Measurements from ENCODE around the gene LEUTX. TPM values are rescaled to one million over a fixed set of nuclear protein-coding genes. Genes with fewer than 3 reads are reported as not detected.

Gene LEUTX, protein sequence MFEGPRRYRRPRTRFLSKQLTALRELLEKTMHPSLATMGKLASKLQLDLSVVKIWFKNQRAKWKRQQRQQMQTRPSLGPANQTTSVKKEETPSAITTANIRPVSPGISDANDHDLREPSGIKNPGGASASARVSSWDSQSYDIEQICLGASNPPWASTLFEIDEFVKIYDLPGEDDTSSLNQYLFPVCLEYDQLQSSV
- not detected in 2 replicates for total RNA-seq (2014; rRNA removed; shearing (Covaris generic); ENCODE audit: low replicate concordance)

DNA sequence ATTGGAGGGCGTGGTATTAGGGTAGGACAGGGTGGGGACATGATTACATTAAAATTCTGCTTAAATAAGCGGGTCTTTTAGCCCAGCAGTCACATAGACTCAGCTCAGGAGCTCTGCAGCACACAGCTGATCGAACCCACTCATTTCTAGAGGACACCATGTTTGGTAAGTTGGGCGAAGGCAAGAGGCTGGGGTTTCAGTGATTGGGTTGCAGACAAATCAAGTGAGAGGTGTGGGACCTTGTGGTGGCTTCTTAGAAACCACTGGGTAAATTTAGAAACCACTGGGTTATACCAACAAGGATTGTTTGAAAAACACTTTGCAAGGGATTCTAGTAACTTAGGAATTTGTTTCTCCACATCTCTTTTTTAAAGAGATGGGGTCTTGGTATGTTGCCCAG lies at the start of gene LEUTX:
TSS of gene LEUTX (plus strand) at position 92 of the 400 bp plus-strand sequence. CDS start at position 159, 67 bp downstream.
- Histone ChIP-seq H3K4me3 (no peak within 1 kb of the TSS), H3K36me3 (no peaks in the 10 kb centered on the region), H3K27me3 (peaks cover 18% of the 10 kb centered on the region), H3K9me3 (no peaks in the 10 kb centered on the region)
- no peak for DNase-seq

DNA sequence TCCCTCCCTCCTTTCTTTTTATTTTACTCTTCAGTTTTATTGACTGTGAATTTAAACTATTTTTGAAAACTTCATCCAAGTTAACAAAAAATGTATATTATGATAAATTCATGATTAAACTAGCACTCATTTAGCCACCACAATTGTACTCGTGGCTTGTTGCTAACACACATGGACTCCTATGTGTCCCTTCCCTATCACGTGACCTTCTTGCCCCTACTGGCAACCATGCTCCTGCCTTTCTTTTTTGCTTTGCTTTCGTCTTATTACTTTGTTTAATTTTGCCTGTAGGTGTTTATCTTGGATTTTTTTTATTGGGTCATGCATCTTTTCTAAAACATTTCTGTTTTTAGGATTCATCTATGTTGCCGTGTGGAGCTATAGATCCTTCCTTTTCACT lies 49.1 kb upstream of the LEUTX start:
- Histone ChIP-seq H3K4me3 (no peak overlapping the region), H3K9me3 (no peaks in the 10 kb centered on the region), H3K36me3 (no peaks in the 10 kb centered on the region), H3K27me3 (peaks cover 16% of the 10 kb centered on the region)
- DNase-seq, result no peak

DNA sequence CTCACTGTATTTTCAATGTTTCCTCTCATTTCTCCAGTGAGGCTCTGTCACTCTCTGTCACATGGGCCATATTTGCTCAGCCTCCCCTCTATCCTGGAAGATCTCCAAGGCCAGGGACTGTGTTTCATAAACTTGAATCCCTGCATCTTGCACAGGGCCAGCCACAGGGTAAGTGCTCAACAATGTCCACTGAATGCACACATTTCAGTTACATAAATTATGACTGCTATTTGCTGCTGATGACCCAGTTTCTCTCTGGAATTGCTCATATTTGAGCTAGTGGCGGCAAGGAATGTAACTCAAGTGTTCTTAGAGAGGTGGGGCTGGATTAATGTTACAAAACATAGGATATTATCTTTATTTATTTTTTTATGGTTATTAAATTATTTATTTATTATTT lies 47.0 kb upstream of the LEUTX start:
- DNase-seq, result no peak
- Histone ChIP-seq H3K27me3 (peaks cover 15% of the 10 kb centered on the region), H3K9me3 (no peaks in the 10 kb centered on the region), H3K4me3 (no peak overlapping the region), H3K36me3 (no peaks in the 10 kb centered on the region)

DNA sequence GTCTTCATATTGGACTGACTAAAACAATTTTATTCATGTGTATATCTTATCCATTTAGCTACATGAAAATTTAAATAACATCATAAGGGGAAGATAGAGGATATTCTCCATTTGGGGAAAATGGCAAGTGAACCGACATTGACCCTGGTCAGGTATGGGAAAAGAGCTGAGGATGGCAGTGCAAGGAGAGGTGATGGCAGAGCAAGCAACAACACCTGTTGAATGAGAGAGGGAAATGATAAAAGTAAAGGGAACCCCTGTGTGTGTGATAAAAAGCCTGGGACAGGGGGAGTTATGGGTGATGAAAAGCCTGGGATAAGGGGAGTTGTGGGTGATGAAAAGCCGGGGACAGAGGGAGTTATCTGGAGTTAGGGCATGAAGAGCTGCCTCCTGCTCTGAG lies 44.8 kb upstream of the LEUTX start:
- no peak for DNase-seq

DNA sequence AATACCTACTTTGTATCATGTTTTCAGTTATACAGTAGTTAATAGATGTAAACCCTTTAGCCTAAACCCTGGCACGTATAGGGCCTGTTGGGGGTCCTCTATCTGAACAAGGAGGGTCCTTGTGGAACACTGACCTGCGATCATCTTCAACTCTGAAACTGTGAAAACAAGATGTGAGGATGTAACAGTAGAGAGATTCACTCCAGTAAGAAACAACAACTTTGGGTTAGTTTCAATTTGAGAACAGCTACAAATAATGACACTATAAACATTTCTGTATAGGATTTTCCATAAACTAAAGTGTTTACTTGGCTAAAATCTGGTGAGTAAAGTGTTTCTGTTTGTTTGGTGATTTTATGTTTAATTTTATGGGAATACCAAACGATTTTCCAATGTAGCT lies 43.0 kb upstream of the LEUTX start:
- no peaks in the 10 kb centered on the region for H3K36me3 ChIP-seq
- peaks cover 24% of the 10 kb centered on the region for H3K27me3 ChIP-seq
- no peak for DNase-seq
- no peaks in the 10 kb centered on the region for H3K9me3 ChIP-seq
- H3K4me3 ChIP-seq, result no peak overlapping the region

More for the DNA sequence above, 44.8 kb upstream of the LEUTX start:
- Histone ChIP-seq H3K9me3 (no peaks in the 10 kb centered on the region), H3K36me3 (no peaks in the 10 kb centered on the region), H3K27me3 (peaks cover 12% of the 10 kb centered on the region), H3K4me3 (no peak overlapping the region)

DNA sequence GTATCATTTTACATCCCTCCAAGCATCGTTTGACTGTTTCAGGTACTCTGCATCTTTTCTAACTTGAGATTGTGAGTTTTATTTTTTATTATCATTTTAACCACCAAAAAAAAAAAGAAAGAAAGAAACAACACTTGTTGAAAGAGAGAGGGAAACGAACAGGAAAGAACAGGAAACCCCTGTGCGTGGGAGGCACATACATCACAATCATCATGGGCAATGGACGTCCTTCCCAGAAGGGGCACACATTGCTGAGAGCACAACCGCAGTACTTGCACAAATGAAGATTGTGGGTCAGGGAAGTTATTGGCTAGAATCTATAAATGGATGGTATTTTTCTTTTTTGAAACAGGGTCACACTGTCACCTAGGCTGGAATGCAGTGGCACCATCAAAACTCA lies 42.6 kb upstream of the LEUTX start:
- Histone ChIP-seq H3K4me3 (no peak overlapping the region), H3K36me3 (no peaks in the 10 kb centered on the region), H3K27me3 (peaks cover 25% of the 10 kb centered on the region), H3K9me3 (no peaks in the 10 kb centered on the region)
- DNase-seq, result no peak

DNA sequence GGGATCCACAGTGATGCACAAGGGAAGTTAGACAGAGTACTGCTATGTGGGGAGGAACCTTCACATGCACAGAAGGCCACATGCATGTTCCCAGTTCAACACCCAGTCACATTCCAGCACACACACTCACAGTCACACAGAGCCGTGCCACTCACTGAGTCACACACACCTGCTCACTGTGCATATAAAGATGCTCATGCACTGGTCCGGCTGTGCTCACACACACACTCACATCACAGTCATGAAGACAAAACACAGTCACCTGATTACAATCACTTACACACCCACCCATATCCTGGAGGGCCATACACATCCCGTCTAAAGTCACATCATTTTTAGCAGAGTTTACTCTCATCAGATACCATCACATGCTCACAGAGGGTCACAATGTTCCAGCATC lies 41.3 kb upstream of the LEUTX start:
- Histone ChIP-seq H3K36me3 (no peaks in the 10 kb centered on the region), H3K27me3 (peaks cover 35% of the 10 kb centered on the region), H3K4me3 (no peak overlapping the region), H3K9me3 (no peaks in the 10 kb centered on the region)
- no peak for DNase-seq

DNA sequence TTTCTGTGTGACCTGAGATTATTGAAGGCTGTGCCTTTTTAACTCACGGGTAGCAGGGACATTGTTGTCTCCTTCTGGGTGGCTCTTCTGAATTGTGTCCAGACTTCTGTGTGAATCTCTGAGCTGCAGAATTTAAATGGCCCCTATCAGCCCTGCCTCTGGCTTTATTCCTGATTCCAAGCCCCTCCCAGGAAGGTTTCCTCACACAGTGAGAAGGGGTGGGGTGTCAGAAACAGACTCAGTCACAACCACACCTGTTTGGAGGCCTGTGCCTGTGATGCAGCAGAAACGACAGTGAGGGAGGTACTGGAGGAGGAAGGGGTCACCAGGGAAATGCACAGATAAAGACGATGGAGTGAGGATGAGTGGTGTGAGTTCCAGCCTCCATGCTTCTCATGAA lies 40.8 kb upstream of the LEUTX start, which contains the start of gene CLC:
TSS of gene CLC (minus strand) at position 139 of the 400 bp plus-strand sequence. CDS start at position 62, 77 bp downstream.
- Histone ChIP-seq H3K4me3 (no peak within 1 kb of the TSS), H3K27me3 (peaks cover 40% of the 10 kb centered on the region), H3K36me3 (no peaks in the 10 kb centered on the region), H3K9me3 (no peaks in the 10 kb centered on the region)
- no peak for DNase-seq

DNA sequence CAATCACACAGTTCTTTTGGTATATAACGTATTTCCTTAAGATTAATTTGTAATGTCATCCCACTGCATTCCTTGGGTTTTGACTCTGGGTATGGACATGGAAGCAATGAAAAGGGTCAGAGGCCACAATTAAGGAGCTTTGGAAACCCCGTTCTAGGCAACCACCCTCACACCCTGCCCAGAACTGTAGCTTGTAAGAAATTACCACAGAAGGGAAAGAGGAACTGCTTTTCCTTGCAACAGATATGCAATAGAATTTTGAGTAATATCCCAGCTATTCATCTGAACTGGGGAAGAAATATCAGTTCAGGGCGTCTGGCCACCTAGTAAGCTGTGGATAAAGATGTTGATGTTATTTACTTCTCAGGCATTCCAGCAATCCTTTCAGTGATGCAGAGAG lies 39.8 kb upstream of the LEUTX start:
- no peak for DNase-seq
- Histone ChIP-seq H3K4me3 (no peak overlapping the region), H3K36me3 (no peaks in the 10 kb centered on the region), H3K27me3 (peaks cover 43% of the 10 kb centered on the region), H3K9me3 (no peaks in the 10 kb centered on the region; the same call in 1 of the 2 replicates)

DNA sequence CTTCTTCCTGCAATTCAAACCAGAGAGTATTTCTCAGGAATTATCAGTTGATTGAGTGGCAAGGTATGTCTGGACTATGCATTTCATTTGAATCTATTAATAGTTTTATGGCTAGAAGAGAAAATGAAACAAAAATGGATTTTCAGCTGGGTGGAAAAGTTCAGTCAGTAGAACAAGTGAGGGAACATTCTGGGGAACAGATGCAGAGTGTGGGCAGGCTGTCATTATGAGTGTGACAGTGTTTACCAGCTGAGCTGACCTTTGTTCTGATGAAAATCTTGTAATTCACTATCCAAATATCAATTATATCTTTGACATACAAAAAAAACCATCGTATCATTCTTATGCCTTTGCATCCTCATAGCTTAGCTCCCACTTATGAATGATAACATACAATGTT lies 38.3 kb upstream of the LEUTX start:
- DNase-seq, result no peak
- Histone ChIP-seq H3K9me3 (no peaks in the 10 kb centered on the region; the same call in 1 of the 2 replicates), H3K27me3 (peaks cover 45% of the 10 kb centered on the region), H3K36me3 (no peaks in the 10 kb centered on the region), H3K4me3 (no peak overlapping the region)

DNA sequence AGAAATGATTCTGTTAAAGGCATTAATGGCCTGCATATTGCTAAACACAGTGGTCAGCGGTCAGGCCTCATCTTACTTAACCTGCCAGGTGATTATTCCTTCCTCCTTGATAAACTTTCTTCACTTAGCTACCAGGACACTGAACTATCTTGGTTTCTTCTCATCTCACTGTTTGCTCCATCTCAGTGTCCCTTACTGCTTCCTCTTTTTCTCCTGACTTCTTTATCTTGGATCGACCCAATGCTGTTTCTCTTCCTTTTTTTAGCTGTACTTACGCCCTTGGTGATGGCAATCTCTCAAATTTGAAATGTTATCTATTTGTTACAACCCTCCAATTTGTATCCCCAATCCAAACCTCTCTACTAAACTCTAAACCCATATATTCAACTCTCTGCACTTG lies 33.0 kb upstream of the LEUTX start:
- H3K4me3 ChIP-seq, result no peak overlapping the region
- H3K9me3 ChIP-seq, result no peaks in the 10 kb centered on the region; the same call in 1 of the 2 replicates
- no peaks in the 10 kb centered on the region for H3K36me3 ChIP-seq

DNA sequence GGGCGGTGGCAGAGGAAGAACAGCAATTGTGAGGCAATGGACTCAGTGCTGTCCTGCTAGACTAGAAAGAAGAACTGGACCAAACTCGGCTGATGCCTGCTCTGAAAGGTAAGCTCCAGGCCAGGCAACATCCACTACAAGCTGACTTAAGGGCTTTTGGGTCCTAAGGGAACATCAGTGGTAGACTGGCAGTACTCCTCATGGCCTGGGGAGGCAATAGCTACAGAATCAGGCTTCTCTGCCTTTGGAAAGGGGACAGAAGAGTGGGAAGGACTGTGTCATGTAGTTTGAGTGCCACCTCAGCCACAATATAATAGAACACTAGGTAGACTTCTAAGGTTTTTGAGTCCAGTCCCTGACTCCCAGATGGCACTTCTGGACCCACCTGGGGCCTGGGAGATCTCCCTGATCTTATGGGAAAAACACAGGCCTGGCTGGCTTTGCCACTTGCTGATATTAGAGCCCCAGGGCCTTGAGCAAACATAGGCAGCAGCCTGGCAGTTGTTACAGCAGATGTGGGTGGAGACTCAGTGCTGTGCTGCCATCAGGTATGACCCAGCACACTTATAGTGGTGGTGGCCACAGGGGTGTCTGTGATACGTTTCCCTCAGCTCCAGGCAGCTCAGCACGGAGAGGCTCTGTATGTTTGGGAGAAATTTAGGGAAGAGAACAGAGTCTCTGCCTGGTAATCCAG lies 31.7 kb upstream of the LEUTX start:
- Histone ChIP-seq H3K4me3 (no peak overlapping the region), H3K36me3 (no peaks in the 10 kb centered on the region), H3K27me3 (peaks cover 41% of the 10 kb centered on the region), H3K9me3 (no peaks in the 10 kb centered on the region; the same call in 1 of the 2 replicates)
- no peak for DNase-seq

More for the DNA sequence above, 33.0 kb upstream of the LEUTX start:
- DNase-seq, result no peak
- peaks cover 49% of the 10 kb centered on the region for H3K27me3 ChIP-seq

DNA sequence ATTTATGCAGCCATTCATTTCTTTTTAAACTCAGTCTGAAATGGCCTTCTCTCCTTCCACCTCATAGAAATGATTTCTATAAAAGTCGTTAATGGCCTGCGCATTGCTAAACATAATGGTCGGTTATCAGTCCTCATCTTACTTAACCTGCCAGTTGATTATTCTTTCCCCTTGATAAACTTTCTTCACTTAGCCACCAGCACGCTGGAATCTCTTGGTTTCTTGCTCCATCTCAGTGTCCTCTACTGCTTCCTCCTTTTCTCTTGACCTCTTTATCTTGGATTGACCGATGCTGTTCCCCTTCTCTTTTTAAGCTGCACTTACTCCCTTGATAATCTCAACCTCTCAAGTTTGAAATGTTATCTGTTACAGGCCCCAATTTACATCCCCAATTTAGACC lies 28.7 kb upstream of the LEUTX start:
- Histone ChIP-seq H3K9me3 (no peaks in the 10 kb centered on the region), H3K36me3 (no peaks in the 10 kb centered on the region), H3K27me3 (peaks cover 40% of the 10 kb centered on the region), H3K4me3 (no peak overlapping the region)
- DNase-seq, result no peak

DNA sequence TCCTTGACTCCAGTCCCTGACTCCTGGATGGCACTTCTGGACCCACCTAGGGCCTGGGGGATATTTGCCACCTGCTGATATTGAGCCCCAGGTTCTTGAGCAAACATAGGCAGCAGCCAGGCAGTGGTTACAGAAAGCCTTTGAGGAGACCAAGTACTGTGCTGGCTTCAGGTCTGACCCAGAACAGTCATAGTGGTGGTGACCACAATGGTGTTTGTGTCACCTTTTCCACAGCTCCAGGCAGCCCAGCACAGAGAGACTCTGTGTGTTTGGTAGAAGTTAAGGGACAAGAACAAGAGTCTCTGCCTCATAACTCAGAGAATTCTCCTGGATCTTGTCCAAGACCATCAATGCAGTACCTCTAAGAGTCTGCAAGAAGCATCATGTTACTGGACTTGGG lies 26.3 kb upstream of the LEUTX start:
- H3K36me3 ChIP-seq, result no peaks in the 10 kb centered on the region
- H3K4me3 ChIP-seq, result no peak overlapping the region
- no peak for DNase-seq
- H3K9me3 ChIP-seq, result no peaks in the 10 kb centered on the region
- H3K27me3 ChIP-seq, result peaks cover 41% of the 10 kb centered on the region

DNA sequence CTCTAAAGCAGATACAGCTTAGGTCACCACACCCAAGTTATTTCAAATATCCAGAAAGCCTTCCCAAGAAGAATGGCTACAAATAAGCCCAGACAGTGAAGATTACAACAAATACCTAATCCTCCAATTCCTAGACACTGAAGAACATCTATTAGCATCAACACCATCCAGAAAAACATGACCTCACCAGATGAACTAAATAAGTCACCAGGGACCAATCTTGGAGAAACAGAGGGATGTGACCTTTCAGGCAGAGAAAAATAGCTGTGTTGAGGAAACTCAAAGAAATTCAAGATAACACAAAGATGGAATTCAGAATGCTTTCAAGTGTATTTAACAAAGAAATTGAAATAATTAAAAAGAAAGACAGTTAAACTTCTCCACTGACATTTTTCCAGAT lies 25.9 kb upstream of the LEUTX start:
- Histone ChIP-seq H3K36me3 (no peaks in the 10 kb centered on the region), H3K9me3 (no peaks in the 10 kb centered on the region), H3K4me3 (no peak overlapping the region), H3K27me3 (peaks cover 41% of the 10 kb centered on the region)
- DNase-seq, result no peak

DNA sequence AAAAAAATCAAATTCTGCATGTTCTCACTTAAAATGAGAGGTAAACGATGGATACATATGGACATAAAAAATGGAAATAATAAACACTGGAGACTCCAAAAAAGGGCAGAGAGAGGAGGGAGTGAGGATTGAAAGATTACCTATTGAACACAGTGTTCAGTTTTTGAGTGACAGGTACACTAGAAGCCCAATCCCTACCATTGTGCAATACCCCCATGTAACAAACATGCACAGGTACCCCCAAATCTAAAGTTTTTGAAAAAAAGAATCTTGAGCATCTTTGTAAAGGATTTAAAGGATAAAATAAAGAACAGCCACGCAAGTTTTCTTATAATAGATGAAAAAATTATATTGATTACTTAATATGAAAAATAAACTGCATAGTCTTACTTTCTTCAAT lies 24.1 kb upstream of the LEUTX start:
- DNase-seq, result no peak
- Histone ChIP-seq H3K4me3 (no peak overlapping the region), H3K9me3 (no peaks in the 10 kb centered on the region), H3K27me3 (peaks cover 43% of the 10 kb centered on the region), H3K36me3 (no peaks in the 10 kb centered on the region)

DNA sequence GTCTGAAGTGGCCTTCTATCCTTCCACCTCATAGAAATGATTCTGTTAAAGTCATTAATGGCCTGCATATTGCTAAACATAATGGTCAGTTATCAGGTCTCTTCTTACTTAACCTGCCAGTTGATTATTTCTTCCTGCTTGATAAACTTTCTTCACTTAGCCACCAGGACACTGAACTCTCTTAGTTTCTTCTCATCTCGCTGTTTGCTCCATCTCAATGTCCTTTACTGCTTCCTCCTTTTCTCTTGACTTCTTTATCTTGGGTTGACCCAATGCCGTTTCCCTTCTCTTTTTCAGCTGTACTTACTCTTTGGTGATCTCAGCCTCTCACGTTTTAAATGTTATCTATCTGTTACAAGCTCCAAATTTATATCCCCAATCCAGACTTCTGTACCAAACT lies 23.7 kb upstream of the LEUTX start:
- no peaks in the 10 kb centered on the region for H3K36me3 ChIP-seq
- no peak for DNase-seq
- peaks cover 40% of the 10 kb centered on the region for H3K27me3 ChIP-seq
- H3K9me3 ChIP-seq, result no peaks in the 10 kb centered on the region
- H3K4me3 ChIP-seq, result no peak overlapping the region

All from MG63 (cell line).